Measurements from ENCODE around the gene NAPA. TPM values are rescaled to one million over a fixed set of nuclear protein-coding genes. Genes with fewer than 3 reads are reported as not detected.
"Not testable (repeated sequence)": the region's sequence is repeated elsewhere in the genome, so short reads cannot be mapped to it uniquely, and the experiment has no call there.

NAPA gene
- total and polyA plus RNA-seq, 4 donors = 60.6 to 203 (median 131) TPM

DNA sequence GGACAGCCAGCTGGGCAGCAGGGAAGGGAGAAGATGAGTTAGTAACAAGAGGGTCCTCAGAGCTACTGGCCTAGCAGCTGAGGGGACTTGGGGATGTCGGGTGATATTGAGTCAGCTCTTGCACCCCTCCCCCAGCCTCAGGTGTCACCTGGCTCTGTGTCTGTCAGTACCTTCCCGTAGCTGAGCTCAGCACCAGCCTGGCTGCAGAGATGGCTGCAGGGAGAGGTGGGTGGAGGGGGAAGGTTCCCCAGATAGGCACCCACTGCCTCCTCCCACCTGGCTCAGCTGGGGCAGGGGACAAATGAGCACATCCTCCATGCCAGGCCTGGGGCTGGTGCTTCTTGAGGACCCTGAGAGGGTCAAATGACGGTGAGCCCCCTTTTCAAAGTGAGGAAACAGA is 24.0 kb downstream of the NAPA start:
- H3K4me1 ChIP-seq (ENCODE audit: control insufficient read depth, insufficient read depth, low read length) = peaks cover 45% of the 10 kb centered on the region
- no peaks in the 10 kb centered on the region for H3K27me3 ChIP-seq (ENCODE audit: control insufficient read depth, insufficient read depth, low read length)
- WGBS (ENCODE audit: insufficient coverage) = 68% methylated on average over 2 of the region's 3 CpGs
- no peak for DNase-seq (ENCODE audit: low read depth in 4 of 6, low spot score in 6 of 6)
- H3K27ac ChIP-seq (ENCODE audit: low read depth, low read length) = no peak overlapping the region
- peaks cover 94% of the 10 kb centered on the region for H3K36me3 ChIP-seq (ENCODE audit: control insufficient read depth, insufficient read depth, low read length)
- H3K4me3 ChIP-seq (ENCODE audit: low read depth, low read length) = no peak overlapping the region
- no peaks in the 10 kb centered on the region for H3K9me3 ChIP-seq (ENCODE audit: control insufficient read depth, insufficient read depth, low read length)

- H3K27ac ChIP-seq (ENCODE audit: low read depth, low read length) = no peak overlapping the region
- WGBS (ENCODE audit: insufficient coverage) = 93% methylated on average over 6 of the region's 7 CpGs
- no peaks in the 10 kb centered on the region for H3K27me3 ChIP-seq (ENCODE audit: control insufficient read depth, insufficient read depth, low read length)
- H3K36me3 ChIP-seq (ENCODE audit: control insufficient read depth, insufficient read depth, low read length) = peaks cover 89% of the 10 kb centered on the region
- no peaks in the 10 kb centered on the region for H3K9me3 ChIP-seq (ENCODE audit: control insufficient read depth, insufficient read depth, low read length)
- H3K4me3 ChIP-seq (ENCODE audit: low read depth, low read length) = no peak overlapping the region
- DNase-seq (ENCODE audit: low read depth in 4 of 6, low spot score in 6 of 6) = no peak
- peaks cover 37% of the 10 kb centered on the region for H3K4me1 ChIP-seq (ENCODE audit: control insufficient read depth, insufficient read depth, low read length)
Measured at GRCh38 chr19:47490031-47490430, 24.8 kb downstream of the NAPA start.

DNA sequence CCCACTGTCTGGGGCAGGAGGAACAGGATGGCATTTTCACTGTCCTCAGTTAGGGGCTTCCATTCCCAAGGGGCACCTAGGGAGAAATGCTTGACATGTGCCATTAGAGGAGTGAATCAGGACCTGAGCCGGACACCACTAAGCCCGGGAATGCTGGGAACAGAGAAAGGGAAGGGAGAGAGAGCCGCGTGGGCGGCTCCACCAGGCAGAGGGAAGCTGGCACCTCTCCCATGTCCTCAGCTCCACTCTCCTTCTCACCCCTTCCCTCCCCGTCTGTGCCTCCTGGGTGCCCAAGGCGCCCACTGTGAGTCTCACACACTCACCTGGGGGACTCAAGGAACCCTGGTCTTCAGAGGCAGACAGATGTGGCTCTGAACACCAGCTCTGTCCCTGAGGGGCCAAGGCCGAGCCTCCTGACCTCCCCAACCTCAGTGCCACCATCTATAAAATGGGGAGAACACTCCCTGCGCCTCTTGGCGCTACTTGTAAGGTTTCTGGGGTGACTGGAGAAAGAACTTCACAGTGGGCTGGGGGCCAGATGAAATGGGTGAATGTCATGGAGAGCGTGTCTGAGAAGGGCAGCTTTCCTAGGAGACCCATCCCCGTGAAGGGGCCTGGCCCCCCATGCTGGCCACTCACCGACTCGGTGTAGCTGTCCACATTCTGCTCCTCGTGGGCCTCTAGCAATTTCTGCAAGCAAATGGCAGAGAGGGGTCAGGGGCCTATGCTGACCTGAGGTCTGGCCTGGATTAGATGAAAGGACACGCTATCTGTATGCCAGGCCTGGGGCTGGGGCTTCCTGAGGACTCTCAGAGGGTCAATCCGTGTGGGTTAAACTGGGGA is 25.6 kb downstream of the NAPA start:
- DNase-seq (ENCODE audit: low read depth in 4 of 6, low spot score in 6 of 6) = no peak
- H3K4me3 ChIP-seq (ENCODE audit: low read depth, low read length) = no peak overlapping the region
- no peaks in the 10 kb centered on the region for H3K27me3 ChIP-seq (ENCODE audit: control insufficient read depth, insufficient read depth, low read length)
- H3K4me1 ChIP-seq (ENCODE audit: control insufficient read depth, insufficient read depth, low read length) = peaks cover 35% of the 10 kb centered on the region
- H3K27ac ChIP-seq (ENCODE audit: low read depth, low read length) = no peak overlapping the region
- H3K9me3 ChIP-seq (ENCODE audit: control insufficient read depth, insufficient read depth, low read length) = no peaks in the 10 kb centered on the region
- H3K36me3 ChIP-seq (ENCODE audit: control insufficient read depth, insufficient read depth, low read length) = peaks cover 82% of the 10 kb centered on the region
- 84% methylated on average over 10 of the region's 17 CpGs for WGBS (ENCODE audit: insufficient coverage)

DNA sequence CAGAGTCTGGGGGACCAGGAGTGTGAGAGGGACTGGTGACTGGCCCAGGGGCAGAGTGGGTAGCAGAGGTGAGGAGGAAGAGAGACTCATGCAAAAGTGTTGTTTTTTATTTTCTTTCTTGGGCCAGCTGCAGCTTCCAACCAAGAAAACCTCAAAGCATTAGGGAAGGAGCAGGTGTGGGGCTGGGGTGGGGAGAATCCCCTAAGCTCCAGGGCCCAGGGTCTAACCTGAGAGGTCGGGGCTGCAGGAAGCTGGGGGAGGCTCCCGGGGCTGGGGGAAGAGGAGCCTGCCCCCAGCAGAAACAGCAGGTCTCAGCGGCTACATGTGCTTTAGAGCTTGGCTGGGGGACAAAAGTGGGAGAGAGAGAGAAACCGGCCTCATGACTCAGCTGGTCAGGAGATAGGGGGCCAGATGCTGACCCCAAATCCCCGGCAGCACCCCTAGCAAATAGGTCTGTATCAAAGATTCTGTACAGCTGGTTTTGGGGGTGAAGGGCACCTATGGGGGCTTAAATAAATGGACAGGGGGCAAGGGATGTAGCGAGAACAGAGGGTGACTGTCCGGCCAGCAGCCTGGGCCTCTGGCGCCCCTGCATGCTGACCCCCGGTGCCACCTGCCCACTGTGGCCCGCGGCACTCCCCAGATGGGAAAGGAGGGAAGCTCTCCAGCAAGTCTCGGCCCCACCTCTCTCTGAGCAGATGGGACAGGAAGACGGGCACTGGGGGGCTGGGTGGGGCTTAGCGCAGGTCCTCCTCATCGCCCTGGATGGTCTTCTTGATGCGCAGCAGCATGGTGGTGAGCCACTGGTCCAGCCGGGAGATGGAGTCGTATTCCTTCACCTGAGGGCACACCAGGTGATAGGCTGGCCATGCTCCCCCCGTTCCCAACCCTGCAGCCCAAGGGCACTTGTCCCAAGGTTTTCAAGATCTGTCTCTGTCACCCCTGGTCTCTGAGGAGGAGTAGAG is 27.0 kb downstream of the NAPA start:
- Histone ChIP-seq H3K4me3 (ENCODE audit: low read depth, low read length) (no peak overlapping the region), H3K27me3 (ENCODE audit: control insufficient read depth, insufficient read depth, low read length) (no peaks in the 10 kb centered on the region), H3K9me3 (ENCODE audit: control insufficient read depth, insufficient read depth, low read length) (no peaks in the 10 kb centered on the region), H3K27ac (ENCODE audit: low read depth, low read length) (no peak overlapping the region), H3K4me1 (ENCODE audit: control insufficient read depth, insufficient read depth, low read length) (peaks cover 38% of the 10 kb centered on the region), H3K36me3 (ENCODE audit: control insufficient read depth, insufficient read depth, low read length) (peaks cover 67% of the 10 kb centered on the region)
- WGBS (ENCODE audit: insufficient coverage) = 95% methylated on average over 18 of the region's 19 CpGs
- no peak for DNase-seq (ENCODE audit: low read depth in 4 of 6, low spot score in 6 of 6)

DNA sequence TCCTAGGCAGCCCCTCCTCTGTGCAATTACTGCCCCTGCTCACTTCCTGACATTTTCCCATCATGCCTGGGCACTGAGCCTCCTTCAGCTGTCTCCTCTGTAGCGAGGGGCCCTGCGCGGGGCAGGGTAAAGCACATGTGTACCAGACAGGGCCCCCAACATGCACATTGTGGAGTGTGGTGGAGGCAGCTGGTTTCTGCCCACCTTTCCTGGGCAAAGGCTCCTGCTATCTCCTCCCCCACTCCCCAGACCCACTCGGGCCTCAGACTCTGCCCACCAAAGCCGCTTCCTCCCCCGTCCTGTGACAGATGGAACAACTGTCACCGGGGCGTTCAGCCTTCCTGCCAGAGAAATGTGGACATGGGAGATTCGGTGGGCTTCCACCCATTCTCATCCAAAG is 28.0 kb downstream of the NAPA start:
- Histone ChIP-seq H3K27me3 (ENCODE audit: control insufficient read depth, insufficient read depth, low read length) (no peaks in the 10 kb centered on the region), H3K4me1 (ENCODE audit: control insufficient read depth, insufficient read depth, low read length) (peaks cover 29% of the 10 kb centered on the region), H3K4me3 (ENCODE audit: low read depth, low read length) (no peak overlapping the region), H3K27ac (ENCODE audit: low read depth, low read length) (no peak overlapping the region), H3K9me3 (ENCODE audit: control insufficient read depth, insufficient read depth, low read length) (no peaks in the 10 kb centered on the region), H3K36me3 (ENCODE audit: control insufficient read depth, insufficient read depth, low read length) (peaks cover 58% of the 10 kb centered on the region)
- 42% methylated on average over 4 of the region's 9 CpGs for WGBS (ENCODE audit: insufficient coverage)
- DNase-seq (ENCODE audit: low read depth in 4 of 6, low spot score in 6 of 6) = no peak

DNA sequence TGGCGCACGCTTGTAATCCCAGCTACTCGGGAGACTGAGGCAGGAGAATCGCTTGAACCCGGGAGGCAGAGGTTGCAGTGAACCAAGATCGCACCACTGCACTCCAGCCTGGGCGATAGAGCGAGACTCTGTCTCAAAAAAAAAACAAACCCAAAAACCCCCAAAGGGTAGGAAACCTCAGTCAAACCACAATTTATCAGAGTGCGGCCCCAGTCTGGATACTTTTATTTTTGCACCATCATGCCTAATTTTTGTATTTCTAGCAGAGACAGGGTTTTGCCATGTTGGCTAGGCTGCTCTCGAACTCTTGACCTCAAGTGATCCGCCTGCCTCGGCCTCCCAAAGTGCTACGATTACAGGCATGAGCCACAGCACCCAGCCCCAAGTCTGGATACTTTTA is 28.6 kb downstream of the NAPA start:
- Histone ChIP-seq H3K36me3 (ENCODE audit: control insufficient read depth, insufficient read depth, low read length) (peaks cover 51% of the 10 kb centered on the region), H3K4me1 (ENCODE audit: control insufficient read depth, insufficient read depth, low read length) (peaks cover 22% of the 10 kb centered on the region)
- WGBS (ENCODE audit: insufficient coverage) = 95% methylated on average over 8 of the region's 13 CpGs
- not testable (repeated sequence) for H3K9me3 ChIP-seq (ENCODE audit: control insufficient read depth, insufficient read depth, low read length); H3K27me3 ChIP-seq (ENCODE audit: control insufficient read depth, insufficient read depth, low read length); H3K27ac ChIP-seq (ENCODE audit: low read depth, low read length); DNase-seq (ENCODE audit: low read depth in 4 of 6, low spot score in 6 of 6); H3K4me3 ChIP-seq (ENCODE audit: low read depth, low read length)

- Histone ChIP-seq H3K4me3 (ENCODE audit: low read depth, low read length) (no peak overlapping the region), H3K36me3 (ENCODE audit: control insufficient read depth, insufficient read depth, low read length) (peaks cover 41% of the 10 kb centered on the region), H3K27ac (ENCODE audit: low read depth, low read length) (no peak overlapping the region), H3K27me3 (ENCODE audit: control insufficient read depth, insufficient read depth, low read length) (no peaks in the 10 kb centered on the region), H3K4me1 (ENCODE audit: control insufficient read depth, insufficient read depth, low read length) (peaks cover 17% of the 10 kb centered on the region), H3K9me3 (ENCODE audit: control insufficient read depth, insufficient read depth, low read length) (no peaks in the 10 kb centered on the region)
- no peak for DNase-seq (ENCODE audit: low read depth in 4 of 6, low spot score in 6 of 6)
- 87% methylated on average over 2 of the region's 6 CpGs for WGBS (ENCODE audit: insufficient coverage)
Measured at GRCh38 chr19:47485210-47485609, 29.7 kb downstream of the NAPA start.

DNA sequence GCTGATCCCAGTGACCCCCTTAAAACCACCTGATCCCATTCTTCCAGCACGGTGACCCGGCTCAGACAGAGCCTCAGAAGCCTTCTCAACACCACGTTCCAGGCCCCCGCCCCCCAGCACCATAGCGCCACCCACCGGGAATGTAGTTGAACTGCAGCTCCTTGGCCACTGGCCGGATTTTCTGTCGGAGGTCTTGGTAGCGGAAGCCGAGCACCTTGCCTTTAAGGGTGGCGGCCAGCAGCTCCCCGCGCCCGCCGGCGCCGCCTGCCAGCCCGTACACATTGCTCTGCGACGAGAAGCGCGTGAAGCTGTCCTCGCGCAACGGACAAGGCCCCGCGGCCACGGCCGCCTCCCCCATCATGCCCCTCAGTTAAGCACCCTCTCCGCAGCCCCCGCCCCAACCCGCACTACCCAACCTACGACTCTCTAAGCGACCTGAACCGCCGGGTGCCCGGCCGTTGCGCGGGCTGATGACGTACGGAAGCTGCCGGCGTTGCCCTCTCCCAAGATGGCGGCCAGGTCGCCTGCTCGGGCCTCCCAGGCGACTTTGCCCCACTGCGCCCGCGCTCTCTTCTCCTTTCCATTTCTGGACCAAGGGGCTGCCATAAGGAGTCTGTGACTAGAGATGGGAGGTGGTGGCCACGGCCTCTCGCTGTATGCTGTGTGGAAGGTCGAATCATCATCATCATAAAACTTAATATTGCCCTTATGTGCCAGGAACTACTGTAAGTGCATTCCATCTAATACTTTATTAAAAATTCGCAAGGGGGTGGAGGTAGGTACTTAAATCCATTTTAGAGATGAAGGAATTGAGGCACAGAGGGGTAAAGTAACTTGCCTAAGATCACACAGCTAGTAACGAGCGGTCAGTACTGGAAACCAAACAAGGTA is 30.8 kb downstream of the NAPA start, which contains the start of gene KPTN:
Gene KPTN (minus strand): TSS at position 420 of the 891 bp plus-strand sequence. CDS start 59 bp downstream, at position 361.
- peak within 1 kb of the TSS; percentile 86 for H3K27ac ChIP-seq (ENCODE audit: low read depth, low read length)
- H3K9me3 ChIP-seq (ENCODE audit: control insufficient read depth, insufficient read depth, low read length) = no peaks in the 10 kb centered on the region
- H3K36me3 ChIP-seq (ENCODE audit: control insufficient read depth, insufficient read depth, low read length) = peaks cover 29% of the 10 kb centered on the region
- peak within 1 kb of the TSS; percentile 75 for H3K4me3 ChIP-seq (ENCODE audit: low read depth, low read length)
- WGBS (ENCODE audit: insufficient coverage) = under 1% methylated on average over 46 of the region's 57 CpGs
- H3K4me1 ChIP-seq (ENCODE audit: control insufficient read depth, insufficient read depth, low read length) = peaks cover 19% of the 10 kb centered on the region
- no peaks in the 10 kb centered on the region for H3K27me3 ChIP-seq (ENCODE audit: control insufficient read depth, insufficient read depth, low read length)
- DNase-seq (ENCODE audit: low read depth in 4 of 6, low spot score in 6 of 6) = peak; percentile 76 to 96 (median 81)

DNA sequence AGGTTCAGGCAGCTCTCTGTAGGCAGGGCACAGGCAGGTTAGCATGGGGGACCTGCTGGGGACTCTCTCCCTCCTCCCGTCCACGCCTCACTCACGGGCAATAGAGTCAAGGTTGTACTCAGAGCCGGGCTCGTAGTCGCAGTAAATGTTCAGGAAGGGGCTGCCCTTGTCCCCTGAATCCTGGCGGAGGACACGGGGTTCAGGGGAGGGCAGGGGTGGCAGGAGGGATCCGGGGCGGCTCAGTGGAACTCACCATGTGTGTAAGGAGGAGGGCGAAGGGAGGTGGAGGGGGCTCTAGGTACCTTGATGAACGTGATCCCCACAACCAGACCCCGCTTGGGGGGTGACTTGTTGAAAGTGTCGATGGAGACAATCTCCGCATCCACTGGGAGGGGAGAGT is 31.7 kb downstream of the NAPA start:
- Histone ChIP-seq H3K27ac (ENCODE audit: low read depth, low read length) (no peak overlapping the region), H3K4me3 (ENCODE audit: low read depth, low read length) (peak overlapping the region; percentile 75)
- no peak for DNase-seq (ENCODE audit: low read depth in 4 of 6, low spot score in 6 of 6)

More for the DNA sequence above, 31.7 kb downstream of the NAPA start:
- 95% methylated on average over 7 of the region's 15 CpGs for WGBS (ENCODE audit: insufficient coverage)
- no peaks in the 10 kb centered on the region for H3K27me3 ChIP-seq (ENCODE audit: control insufficient read depth, insufficient read depth, low read length)
- peaks cover 19% of the 10 kb centered on the region for H3K4me1 ChIP-seq (ENCODE audit: control insufficient read depth, insufficient read depth, low read length)
- no peaks in the 10 kb centered on the region for H3K9me3 ChIP-seq (ENCODE audit: control insufficient read depth, insufficient read depth, low read length)
- H3K36me3 ChIP-seq (ENCODE audit: control insufficient read depth, insufficient read depth, low read length) = peaks cover 21% of the 10 kb centered on the region

Measured in spinal cord (tissue), 10 donors.